DOHH2 (cell line): ENCODE data around the gene VPS41.

Experiments
- EZH2phosphoT487 ChIP-seq: fragments of 200-600 bp; sonication (generic); IDR thresholded peaks from 2 replicates; pipeline ENCODE4 v1.6.1; 2017; ENCODE audit warnings: borderline replicate concordance, mild to moderate bottlenecking, antibody characterized with exemption, low read length, moderate library complexity, mixed read lengths
- TF ChIP-seq, protein P1 (sequence below): fragments of 200-600 bp; sonication (generic); IDR thresholded peaks from one replicate; pipeline ENCODE4 v1.5.1; 2014; ENCODE audit warnings: antibody characterized with exemption, mild to moderate bottlenecking, low read depth, low read length; ENCODE audit not compliant: poor library complexity, severe bottlenecking

GRCh38 chr7:38682606-38683005, 226.4 kb downstream of the VPS41 start:
- TF ChIP-seq, protein P1, sequence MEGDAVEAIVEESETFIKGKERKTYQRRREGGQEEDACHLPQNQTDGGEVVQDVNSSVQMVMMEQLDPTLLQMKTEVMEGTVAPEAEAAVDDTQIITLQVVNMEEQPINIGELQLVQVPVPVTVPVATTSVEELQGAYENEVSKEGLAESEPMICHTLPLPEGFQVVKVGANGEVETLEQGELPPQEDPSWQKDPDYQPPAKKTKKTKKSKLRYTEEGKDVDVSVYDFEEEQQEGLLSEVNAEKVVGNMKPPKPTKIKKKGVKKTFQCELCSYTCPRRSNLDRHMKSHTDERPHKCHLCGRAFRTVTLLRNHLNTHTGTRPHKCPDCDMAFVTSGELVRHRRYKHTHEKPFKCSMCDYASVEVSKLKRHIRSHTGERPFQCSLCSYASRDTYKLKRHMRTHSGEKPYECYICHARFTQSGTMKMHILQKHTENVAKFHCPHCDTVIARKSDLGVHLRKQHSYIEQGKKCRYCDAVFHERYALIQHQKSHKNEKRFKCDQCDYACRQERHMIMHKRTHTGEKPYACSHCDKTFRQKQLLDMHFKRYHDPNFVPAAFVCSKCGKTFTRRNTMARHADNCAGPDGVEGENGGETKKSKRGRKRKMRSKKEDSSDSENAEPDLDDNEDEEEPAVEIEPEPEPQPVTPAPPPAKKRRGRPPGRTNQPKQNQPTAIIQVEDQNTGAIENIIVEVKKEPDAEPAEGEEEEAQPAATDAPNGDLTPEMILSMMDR, result no peak
- TF ChIP-seq EZH2phosphoT487, result no peak
